ENCODE measurements around the gene AP3S2.

Gene AP3S2

GRCh38 chr15:89808160-89808870, 85.5 kb downstream of the AP3S2 start:
- POLR2A ChIA-PET (ENCODE audit: low non-redundant PET), result no interaction called here
- no peak for TF ChIP-seq CTCF (conservative IDR thresholded peaks at IDR 0.05; ENCODE audit: low read depth)
- CTCF ChIA-PET, result no interaction called here
- DNase-seq (ENCODE audit: low spot score), result no peak
- H3K27ac ChIP-seq, result peak overlapping the region; percentile 89

- TF ChIP-seq CTCF (conservative IDR thresholded peaks at IDR 0.05; ENCODE audit: low read depth), result no peak
- DNase-seq (ENCODE audit: low spot score), result no peak
- CTCF ChIA-PET, result no interaction called here
- H3K27ac ChIP-seq, result peak overlapping the region; percentile 89
- POLR2A ChIA-PET (ENCODE audit: low non-redundant PET), result no interaction called here
Measured at GRCh38 chr15:89807689-89808088, 86.1 kb downstream of the AP3S2 start.

GRCh38 chr15:89806559-89807550, 86.9 kb downstream of the AP3S2 start:
- H3K27ac ChIP-seq, result peak overlapping the region; percentile 89
- ChIA-PET CTCF (no interaction called here), POLR2A (ENCODE audit: low non-redundant PET) (no interaction called here)
- no peak for DNase-seq (ENCODE audit: low spot score)
- no peak for TF ChIP-seq CTCF (conservative IDR thresholded peaks at IDR 0.05; ENCODE audit: low read depth)

GRCh38 chr15:89806210-89806558, 87.6 kb downstream of the AP3S2 start:
- ChIA-PET CTCF (no interaction called here), POLR2A (ENCODE audit: low non-redundant PET) (no interaction called here)
- peak overlapping the region; percentile 89; the same call in 1 of the 2 replicates for H3K27ac ChIP-seq
- TF ChIP-seq CTCF (conservative IDR thresholded peaks at IDR 0.05; ENCODE audit: low read depth), result no peak
- no peak for DNase-seq (ENCODE audit: low spot score)

- DNase-seq (ENCODE audit: low spot score), result no peak
- no peak for TF ChIP-seq CTCF (conservative IDR thresholded peaks at IDR 0.05; ENCODE audit: low read depth)
- CTCF ChIA-PET, result interaction anchor here (0.8 kb wide), 1 partner anchor 46 kb away, joined by 4 read pairs; no protein-coding TSS in a partner anchor
- POLR2A ChIA-PET (ENCODE audit: low non-redundant PET), result no interaction called here
- H3K27ac ChIP-seq, result 0 out of 2 replicates have a peak overlapping the region, but pooled peaks have one; percentile 0
Measured at GRCh38 chr15:89805241-89806209, 88.3 kb downstream of the AP3S2 start.
